Stimulated activated CD4-positive, alpha-beta T cell treated with anti-CD3 and anti-CD28 coated beads, Interleukin-1b, Interleukin-23, amount 100 ng/mL, for 4 hours (primary cell): ENCODE results near the gene DOC2B.
A peak's percentile ranks its signal among the peaks of the same experiment; 100 is the strongest.
"Not testable (repeated sequence)": the region's sequence is repeated elsewhere in the genome, so short reads cannot be mapped to it uniquely, and the experiment has no call there.

Experiments
- DNase-seq, 2 donors: peaks; one replicate each; pipeline ENCODE4 v3.0.0-alpha.2; 2020; ENCODE audit warnings: low read depth in 2 of 2

DOC2B gene

GRCh38 chr17:181245-182049, at the start of gene DOC2B:
DOC2B (minus strand) TSS chr17:181650; CDS start chr17:181479, 171 bp downstream.
- peak in 1 of 2 donors; percentile 19 for DNase-seq

- DNase-seq = no peak
These were observed 48.9 kb upstream of the DOC2B start for GRCh38 chr17:230395-230770.

- DNase-seq = no peak
These were observed 48.4 kb upstream of the DOC2B start for GRCh38 chr17:229709-230394.

- no peak for DNase-seq
These were observed 47.7 kb upstream of the DOC2B start for GRCh38 chr17:228951-229708.

- DNase-seq = no peak
These were observed 46.6 kb upstream of the DOC2B start for GRCh38 chr17:227946-228615.

GRCh38 chr17:227078-227945, 45.9 kb upstream of the DOC2B start:
- no peak for DNase-seq

- DNase-seq = no peak
These were observed 44.9 kb upstream of the DOC2B start for GRCh38 chr17:226108-227077.

- no peak for DNase-seq
These were observed 44.1 kb upstream of the DOC2B start for GRCh38 chr17:225551-225950.

GRCh38 chr17:224576-224975, 43.1 kb upstream of the DOC2B start:
- DNase-seq = not testable (repeated sequence)

GRCh38 chr17:223723-224471, 42.4 kb upstream of the DOC2B start:
- DNase-seq = no peak

- DNase-seq = no peak
These were observed 40.7 kb upstream of the DOC2B start for GRCh38 chr17:222172-222571.

GRCh38 chr17:219696-220095, 38.2 kb upstream of the DOC2B start:
- no peak for DNase-seq

- DNase-seq = no peak
These were observed 37.1 kb upstream of the DOC2B start for GRCh38 chr17:218432-219110.

- no peak for DNase-seq
These were observed 35.2 kb upstream of the DOC2B start for GRCh38 chr17:216625-217024.

- DNase-seq = not testable (repeated sequence)
These were observed 34.4 kb upstream of the DOC2B start for GRCh38 chr17:215563-216478.

- no peak for DNase-seq
These were observed 33.5 kb upstream of the DOC2B start for GRCh38 chr17:214881-215331.
